NCI-H2081 (cell line): Measurements from ENCODE around the gene SORCS2.
"Not testable (repeated sequence)": the region's sequence is repeated elsewhere in the genome, so short reads cannot be mapped to it uniquely, and the experiment has no call there.

Experiments
- DNase-seq, 2 experiments: peaks; one replicate each; lab custom pipeline; 2025; lab: John Stamatoyannopoulos, UW

Gene SORCS2

DNA sequence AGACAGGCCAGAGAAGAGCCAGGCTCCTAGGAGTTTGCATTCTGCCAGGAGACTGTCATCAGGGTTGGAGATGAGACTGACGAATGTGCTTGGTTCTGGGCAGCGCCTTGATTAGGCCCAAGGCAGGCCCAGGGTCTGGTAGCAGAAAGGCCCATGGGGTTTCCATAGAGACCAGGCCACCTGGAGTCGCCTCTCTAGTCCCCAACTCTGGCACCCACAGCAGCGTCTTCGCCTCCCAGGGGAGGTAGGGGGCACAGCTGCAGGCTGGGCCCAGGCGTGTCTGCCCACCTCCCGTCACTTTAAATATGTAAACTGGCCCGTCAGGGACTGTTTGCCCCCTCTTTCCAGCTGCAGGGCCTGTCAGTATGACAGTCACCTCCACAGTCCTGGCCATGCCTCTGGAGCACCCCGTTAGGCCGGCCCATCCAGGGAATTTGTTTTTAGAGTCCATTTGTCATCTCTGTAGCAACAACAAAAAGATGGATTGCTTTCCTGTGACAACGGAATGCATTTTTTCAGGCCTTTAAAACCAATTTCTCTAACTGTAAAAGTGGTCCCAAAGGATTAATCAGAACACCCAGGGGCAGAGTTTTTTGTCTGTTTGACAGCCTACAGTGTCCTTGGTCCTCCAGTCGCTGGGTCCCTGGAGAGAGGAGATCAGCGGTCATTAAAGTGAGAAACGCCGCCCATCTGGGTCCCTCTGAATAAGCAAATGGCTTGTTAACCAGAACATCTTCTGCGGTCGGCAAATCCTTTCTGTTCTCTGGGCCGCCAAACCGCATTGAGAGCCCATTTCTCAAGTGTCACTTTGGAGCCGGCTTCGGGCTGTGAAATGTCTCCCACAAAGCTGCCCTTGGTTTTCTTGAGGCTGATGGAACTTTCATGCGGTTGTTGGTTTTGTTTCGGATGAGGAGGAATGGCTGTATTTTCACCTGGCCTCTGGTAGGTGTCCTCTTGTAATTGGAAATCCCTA is 395.4 kb downstream of the SORCS2 start:
- no peak for DNase-seq

DNA sequence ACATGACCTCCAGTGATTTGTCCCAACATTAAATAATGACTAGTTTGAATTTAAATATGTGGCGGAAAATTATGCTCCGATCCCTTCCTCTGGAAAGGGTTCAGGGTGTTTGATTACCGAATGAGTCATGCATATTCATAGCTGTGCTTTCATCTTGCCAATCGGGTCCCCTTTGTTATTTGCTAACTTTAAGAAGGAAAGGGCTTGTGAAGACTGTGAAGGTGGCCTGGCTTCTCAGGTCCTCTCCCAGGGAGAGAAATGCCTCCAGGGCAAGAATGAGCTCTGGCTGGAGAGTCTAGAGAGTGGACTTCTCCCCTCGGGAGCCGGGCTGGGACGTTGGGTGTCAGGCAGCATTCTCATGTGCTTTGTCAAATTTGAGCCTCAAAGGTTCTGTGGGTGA is 397.9 kb downstream of the SORCS2 start:
- no peak for DNase-seq

DNA sequence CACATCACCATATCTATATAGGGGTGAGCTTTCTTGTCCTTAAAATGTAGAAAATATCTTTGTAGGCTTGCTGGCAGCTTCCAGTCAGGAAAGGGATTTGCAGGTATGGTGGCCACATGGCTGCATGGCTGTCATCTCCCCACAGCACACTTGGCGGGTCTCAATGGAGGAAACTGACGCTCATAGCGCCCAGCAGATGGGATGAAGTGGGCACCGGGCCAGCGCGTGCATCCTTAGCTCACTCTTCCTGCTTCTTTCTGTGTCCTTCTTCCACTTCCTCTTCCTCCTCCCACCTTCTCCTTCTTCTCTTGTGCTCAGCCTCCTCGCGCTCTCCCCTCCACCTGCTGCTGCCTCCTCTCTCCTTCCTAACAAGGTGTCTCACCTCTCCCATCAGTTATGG is 398.6 kb downstream of the SORCS2 start:
- no peak for DNase-seq

DNA sequence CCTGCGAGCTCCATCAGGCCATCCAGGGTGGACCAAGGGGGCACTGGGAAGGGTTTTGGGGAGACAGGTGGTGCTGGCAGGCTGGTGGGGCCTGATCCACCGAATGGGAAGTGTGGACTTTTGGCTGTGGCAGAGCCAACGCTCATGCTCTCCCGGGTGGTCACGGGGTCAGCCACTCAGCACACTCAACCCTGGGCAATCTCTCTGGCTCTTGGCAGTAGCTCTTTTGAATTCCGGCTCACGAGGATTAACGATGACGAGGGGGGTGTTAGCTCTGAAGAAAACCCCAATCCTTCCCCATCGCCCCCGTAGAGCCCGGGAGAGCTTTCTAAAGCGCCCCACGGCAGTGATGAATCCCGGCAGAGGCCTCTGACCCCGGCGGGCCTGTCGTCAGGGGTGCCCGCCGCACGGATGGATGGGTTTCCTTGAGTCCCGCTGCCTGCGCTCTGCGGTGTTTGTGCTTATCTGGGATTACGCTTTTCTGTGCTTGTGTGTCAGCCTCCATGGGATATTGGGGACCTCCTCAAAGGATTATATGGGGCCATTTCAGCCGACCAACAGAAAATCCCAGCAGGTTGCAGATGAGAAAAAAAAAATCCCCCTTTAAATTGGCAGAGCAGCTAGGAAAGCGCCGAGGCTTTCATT is 399.2 kb downstream of the SORCS2 start:
- no peak for DNase-seq

DNA sequence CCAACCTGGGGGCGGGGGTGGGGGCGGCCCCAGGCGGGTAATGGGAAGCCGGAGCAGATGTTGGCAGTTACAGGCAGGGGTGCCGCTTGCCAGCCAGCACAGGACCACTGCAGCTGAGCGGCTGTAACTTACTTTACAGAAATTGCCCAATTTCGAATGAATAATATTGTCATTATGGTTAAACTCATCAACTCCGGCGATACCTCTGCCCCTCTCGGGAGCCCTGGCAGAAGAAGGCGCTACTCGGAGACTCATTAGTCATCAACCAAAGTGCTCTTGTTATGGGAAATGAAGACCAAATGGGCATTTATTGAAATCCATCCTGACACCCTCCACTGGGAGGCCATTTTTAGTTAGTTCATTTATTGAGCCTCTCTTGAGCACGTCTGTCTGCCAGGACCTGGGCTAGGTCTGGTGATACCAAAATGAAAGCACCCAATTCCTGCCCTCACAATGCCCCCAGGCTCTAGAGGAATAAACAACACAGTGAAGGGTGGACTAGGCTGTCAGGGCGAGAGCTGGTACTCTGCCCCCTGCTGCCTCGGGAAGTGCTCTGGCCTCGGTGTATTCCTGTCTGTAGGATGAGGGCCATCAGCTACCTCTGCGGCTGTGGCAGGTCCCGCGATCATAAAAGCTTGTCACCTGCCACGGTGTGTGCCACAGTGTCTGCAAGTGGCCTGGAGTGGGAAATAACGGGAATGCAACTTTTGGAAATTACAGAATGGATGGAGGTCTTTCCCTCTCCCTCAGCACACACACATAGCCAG is 401.5 kb downstream of the SORCS2 start:
- DNase-seq, result no peak

DNA sequence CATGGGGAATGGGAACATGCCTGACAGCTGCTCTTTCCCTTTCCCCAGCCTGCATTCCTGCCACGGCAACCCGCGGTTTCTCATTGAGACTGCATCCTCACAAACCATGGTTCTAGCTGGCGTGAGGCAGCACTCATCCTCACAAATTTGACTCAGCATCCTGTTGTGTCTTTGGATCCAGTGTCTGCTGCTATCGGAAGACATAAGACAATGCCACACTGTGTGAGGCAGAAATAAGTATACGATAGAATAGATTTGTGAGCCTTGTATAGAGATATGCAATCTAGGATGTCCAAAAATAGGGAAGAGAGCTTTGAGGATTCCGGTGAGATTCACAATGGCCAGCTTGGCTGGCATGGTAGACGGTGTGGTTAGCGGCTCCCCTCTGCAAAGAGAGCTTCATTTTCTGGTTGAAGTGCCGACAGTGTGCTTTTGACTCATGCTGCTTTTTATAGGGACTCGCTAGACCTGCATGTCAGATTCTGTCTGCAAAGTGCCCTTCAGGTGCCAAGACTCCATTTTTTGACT is 403.7 kb downstream of the SORCS2 start:
- no peak for DNase-seq

DNA sequence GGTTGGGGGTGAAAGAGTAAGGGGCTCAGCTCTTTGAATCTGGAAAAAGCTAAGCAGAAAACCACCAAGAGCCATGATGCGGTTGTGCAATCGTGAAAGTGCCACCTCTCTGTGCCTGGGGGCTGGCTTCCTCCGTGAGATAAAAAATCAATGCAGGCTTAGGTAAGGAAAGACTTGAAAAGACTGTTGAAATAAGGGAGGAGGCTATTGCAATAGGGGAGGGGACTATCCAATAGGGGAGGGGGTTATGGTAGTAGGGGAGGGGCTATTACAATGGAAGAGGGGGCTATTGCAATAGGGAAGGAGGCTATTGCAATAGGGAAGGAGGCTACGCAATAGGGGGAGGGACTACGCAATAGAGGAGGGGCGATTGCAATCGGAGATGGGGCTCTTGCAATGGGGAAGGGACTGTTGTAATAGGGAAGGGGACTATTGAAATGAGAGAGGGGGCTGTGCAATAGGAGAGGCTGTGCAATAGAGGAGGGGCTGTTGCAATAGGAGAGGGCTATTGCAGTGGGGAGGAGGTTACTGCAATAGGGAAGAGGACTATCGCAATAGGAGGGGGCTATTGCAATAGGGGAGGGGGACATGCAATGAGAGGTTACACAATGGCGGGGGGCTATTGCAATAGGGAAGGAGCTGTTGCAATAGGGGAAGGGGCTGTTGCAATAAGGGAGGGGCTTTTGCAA is 404.7 kb downstream of the SORCS2 start:
- no peak for DNase-seq

DNA sequence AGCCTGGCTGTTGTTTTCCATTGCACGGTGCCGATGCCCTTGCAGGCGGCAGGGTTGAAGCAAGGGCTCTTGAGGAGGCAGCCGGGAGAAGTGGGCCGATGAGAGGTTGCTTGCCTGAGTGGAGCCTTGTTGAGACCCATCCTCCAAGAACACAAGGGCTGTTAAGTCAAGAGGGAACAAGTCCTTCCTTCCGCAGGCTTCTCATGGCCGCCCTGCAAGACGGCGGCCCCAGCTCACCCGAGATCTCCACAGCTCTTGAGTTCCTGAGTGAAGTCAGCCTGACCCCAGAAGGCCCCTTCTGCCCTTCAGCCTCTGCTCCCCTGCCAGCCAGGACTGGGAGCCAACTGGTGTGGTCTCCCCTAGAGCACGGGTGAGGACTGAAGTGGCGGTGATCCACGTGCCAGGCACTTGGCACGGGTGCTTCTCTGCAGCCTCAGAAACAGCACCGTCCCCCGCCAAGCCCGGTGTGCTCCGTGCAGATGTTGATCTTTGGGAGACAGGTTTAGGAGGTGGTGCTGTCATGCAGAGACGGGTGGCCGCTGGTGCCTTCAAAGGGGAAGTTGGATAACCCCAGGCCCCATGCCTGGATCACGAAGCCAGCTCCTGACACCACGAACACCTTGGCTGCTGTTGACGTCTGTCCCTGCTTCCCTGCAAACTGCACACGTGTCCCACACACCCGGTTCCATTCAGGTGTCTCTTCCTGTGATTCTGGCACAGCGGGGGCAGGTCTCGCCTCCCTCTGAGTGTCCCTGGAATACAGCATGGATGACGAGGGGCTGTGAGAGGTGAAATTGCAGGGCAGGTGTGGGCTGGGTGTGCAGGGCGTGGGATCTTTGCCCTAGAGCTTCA is 406.8 kb downstream of the SORCS2 start:
- DNase-seq, result no peak

DNA sequence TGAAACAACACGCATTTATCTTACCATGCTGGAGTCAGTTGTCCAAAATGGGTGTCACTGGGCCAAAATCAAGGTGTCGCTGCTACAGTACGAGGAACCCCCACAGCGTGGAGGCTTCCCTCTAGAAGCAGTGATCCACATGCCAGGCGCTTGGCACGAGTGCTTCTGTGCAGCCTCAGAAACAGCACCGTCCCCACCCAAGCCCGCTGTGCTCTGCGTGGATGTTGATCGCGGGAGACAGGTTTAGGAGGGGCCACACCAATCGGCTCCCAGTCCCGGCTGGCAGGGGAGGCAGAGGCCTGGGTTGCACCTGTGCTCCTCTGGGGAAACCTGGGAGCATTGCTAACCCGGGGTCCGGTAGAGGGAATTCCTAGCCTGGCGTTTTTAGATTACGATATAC is 407.9 kb downstream of the SORCS2 start:
- DNase-seq, result no peak

DNA sequence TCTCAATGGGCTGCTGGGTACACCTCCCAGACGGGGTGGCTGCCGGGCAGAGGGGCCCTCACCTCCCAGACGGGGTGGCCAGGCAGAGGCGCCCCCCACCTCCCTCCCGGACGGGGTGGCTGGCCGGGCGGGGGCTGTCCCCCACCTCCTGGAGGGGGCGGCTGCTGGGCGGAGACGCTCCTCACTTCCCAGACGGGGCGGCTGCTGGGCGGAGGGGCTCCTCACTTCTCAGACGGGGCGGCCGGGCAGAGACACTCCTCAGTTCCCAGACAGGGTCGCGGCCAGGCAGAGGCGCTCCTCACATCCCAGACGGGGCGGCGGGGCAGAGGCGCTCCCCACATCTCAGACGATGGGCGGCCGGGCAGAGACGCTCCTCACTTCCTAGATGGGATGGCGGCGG is 409.8 kb downstream of the SORCS2 start:
- DNase-seq, result not testable (repeated sequence)

DNA sequence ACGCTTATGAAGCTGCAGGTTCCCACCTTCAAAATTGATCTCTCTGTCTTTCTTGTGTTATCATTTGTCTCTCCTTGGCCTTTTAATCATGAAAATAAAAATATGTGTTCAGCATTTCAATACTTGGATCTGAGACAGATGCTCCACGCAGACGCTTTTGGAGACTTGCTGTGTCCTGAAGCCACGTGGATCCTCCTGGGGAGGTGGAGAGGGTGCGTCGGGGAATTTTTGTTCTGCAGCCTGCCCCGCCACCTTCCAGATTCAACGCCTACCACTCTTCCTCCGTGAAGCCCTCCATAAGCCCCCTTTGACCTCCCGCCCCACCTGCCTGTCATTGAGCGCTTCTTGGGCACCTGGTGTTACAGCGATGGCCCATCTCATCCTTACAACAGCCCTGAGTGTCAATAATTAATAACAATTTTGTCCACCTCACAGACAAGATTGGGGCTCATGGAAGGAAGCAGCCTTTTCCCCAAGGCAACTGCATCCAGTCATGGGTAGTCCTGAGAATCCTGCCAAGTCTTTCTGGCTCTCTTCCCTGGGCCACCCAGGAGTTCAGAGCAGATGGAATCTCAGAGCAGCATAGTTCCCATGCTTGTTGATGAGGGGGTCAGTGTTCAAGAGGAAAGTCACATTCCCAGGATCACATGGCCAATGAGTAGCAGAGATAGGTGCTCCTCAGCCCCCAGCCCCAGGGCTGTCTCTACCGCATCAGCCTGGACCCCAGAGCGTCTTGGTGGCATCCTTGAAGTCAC is 415.0 kb downstream of the SORCS2 start:
- DNase-seq, result no peak

DNA sequence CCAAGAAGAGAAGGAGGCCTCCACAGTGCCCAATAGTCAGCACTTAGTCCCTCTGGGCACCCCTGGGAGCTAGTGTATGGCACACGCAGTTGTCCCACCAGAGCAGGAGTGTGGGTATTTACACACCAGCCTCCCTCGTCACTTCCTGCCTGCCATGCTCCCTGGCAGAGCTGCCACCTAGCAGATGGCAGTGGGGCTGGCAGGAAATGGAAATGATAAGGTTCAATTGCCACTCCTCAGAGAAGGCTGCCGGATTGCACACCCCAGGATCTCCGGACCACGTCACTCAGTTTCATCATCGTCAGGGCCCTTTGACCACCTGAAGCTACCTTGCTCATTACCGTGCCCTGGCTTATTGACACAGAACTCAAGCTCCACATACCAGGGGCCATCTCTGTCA is 415.7 kb downstream of the SORCS2 start:
- DNase-seq, result no peak

DNA sequence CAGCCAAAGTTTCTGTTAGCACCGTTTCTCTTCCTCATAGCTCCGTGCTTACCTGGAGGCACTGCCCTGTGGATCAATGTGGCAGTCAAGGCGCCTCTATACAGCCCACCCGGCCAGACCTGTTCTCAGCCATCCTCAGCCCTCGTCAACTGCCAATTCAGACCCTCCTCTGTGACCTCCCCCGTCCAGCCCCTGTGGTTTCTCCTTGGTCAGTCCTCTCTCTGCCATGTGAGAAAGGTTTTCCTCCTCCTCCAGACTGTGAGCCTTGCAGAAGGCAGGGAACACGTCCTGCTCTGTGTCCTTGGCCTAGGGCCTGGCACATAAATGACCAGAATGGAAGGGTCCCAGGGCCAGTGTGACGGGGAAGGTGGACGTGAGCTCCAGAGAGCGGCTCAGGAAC is 417.0 kb downstream of the SORCS2 start:
- no peak for DNase-seq

DNA sequence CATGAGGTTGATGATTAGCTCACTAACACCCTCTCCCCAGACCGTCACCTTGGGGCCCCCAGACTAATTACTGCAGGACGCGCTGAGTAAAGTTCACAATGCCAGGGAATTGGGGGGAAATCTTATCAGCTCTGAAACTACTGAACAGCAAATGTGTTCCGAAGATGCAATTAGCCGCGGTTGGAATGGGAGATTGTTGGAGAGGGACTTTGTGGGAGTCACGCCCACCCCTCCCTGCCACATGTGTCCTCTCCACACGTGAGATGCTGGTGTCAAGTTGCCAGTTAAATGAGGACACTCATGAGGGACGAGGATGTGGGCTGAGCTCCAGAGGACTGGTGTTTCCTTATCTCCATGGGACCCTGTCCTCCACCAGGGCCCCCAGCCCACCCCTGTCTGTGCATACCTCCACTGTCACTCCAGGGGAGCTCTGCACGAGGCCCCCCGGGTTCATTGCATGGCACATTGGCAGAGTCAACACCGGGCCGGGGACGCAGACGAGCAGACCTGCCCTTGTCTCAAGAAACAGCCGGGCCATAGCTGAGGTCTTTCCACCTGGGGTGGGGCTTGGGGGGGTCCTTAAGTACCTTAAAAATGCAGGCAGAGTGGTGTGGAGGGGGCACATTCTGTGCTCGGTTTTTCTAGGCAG is 417.8 kb downstream of the SORCS2 start:
- DNase-seq, result no peak

DNA sequence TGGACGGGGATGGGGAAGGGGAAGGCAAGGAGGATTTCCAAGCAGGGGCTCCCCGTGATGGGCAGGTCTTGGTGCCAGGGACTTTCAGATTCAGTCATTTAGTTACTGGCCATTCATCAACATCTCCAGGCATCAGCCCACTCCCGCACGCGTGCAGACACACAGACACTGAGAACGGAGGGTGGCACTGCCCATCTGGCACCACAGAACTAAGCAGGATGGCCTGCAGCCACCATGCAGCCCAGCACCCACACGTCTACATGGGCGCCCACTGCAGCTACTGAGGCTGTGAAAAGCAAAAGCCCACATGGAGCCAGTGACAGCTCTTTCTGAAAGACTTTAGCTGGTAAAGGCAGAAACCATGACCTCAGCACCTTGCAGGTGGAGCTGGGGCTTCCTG is 418.5 kb downstream of the SORCS2 start:
- no peak for DNase-seq

DNA sequence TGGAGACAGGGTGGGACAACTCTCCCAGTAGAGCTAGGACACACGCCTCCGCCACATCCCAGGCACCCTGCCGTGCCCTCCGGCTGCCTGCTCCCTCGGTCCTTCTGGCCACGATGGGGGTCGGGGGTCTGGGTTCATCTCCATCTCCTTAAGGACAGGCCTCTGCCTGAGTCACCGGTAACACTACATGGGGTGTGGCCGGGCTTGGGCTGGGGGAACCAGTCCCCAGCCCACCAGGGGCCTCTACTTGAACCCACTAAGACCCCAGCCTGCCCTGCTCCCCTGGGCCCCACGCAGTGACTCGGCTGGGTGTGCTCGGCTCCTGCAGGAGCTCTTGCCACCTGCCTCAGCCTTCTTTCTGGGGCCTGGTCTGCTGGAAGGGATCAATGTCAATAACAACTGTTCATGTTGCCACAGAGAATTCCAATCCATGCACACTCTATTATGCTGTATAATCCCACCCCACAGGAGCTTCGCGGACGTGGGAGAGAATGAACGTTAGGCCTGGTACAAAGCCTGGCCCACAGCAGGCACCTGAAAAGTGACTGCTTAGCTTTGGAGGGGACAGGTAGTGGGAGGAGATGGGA is 420.1 kb downstream of the SORCS2 start:
- DNase-seq, result no peak

DNA sequence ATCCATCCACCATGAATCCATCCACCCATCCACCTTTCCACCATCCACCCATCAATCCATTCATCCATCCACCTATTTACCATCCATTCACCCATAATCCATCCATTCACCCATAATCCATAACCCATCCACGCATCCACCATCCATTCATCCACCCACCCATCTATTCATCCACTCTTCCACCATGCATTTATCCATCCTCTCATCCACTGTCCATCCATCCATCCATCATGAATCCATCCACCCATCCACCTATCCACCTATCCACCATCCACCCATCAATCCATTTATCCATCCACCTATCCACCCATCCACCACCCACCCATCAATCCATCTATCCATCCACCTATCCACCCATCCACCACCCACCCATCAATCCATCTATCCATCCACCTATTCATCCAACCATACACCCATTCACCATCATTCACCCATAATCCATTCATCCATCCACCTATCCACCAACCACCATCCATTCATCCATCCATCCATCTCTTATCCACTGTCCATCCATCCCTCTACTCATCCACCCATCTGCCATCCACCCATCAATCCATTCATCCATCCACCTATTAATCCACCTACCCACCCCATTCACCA is 422.1 kb downstream of the SORCS2 start:
- DNase-seq, result no peak

DNA sequence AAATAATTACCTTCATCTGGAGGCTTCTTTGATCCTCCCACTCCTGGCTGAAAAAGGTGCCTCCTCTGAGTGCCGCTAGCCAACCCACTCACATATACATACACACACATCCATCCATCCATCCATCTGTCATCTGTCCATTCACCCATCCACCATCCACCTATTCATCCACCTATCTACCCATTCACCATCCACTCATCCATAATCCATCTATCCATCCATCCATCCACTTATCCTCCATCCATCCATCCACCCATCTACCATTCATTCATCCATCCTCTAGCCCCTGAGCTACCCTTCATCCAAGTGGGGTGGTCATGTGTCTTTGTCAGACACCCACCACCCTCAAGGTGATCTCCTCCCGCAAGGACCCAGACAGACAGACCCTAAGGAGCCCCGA is 423.9 kb downstream of the SORCS2 start:
- DNase-seq, result no peak

DNA sequence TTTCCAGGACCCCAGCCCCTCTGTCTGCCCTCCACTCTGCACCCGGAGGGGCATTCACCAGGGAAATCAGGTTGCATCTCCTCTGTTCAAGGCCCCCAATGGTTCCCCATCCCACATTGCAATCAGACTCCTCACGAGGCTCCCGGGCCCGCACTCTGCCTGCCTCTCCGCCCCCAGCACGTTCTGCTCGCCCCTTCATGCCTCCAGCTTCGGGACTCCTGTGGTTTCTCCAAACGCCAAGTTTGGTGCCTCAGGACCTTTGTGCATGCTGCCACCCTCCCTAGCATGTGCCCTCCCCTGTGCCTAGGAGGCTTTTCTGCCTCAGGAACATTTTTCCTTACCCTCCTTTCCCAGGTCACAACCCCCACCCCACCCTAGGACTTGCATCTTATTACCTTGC is 426.0 kb downstream of the SORCS2 start:
- DNase-seq, result no peak
